PC-9 (cell line): Measurements from ENCODE around the gene KIF5A. TPM values are rescaled to one million over a fixed set of nuclear protein-coding genes. Genes with fewer than 3 reads are reported as not detected.

Experiments
- BruUV-seq: library from RNA; stranded (reverse); fragments of 400-500 nt; replicated peaks from 2 replicates; lab custom pipeline; 2021; lab: Mats Ljungman, UMichigan
- CTCF ChIA-PET: fragments of 300-600 bp; sonication (Branson Sonifier 250); formaldehyde crosslinking; loops from one replicate; lab custom pipeline; 2022; ENCODE audit warnings: antibody characterized with exemption; lab: Charles Lee
- POLR2A ChIA-PET: fragments of 300-600 bp; sonication (Branson Sonifier 250); formaldehyde crosslinking; loops from one replicate; lab custom pipeline; 2022; ENCODE audit warnings: antibody characterized with exemption; ENCODE audit not compliant: unreplicated experiment; lab: Charles Lee
- DNase-seq, 2 experiments: peaks; one replicate each; pipeline versions ENCODE4 v3.0.0 to v3.0.0-alpha.2; 2015 to 2022; ENCODE audit warnings: mixed read lengths in 1 of 2
- H2AFZ ChIP-seq: fragments of 200-600 bp; sonication (generic); 2 replicates; pipeline ENCODE4 v1.8.1; 2017; ENCODE audit warnings: antibody characterized with exemption
- H3F3A ChIP-seq: fragments of 200-600 bp; sonication (generic); 2 replicates; pipeline ENCODE4 v1.8.1; 2017; ENCODE audit warnings: antibody characterized with exemption, mild to moderate bottlenecking, low read depth; ENCODE audit not compliant: insufficient read depth
- H3K27ac ChIP-seq: fragments of 200-600 bp; sonication (generic); 2 replicates; pipeline ENCODE4 v1.6.1; 2016; ENCODE audit warnings: mixed run types
- H3K27me3 ChIP-seq: fragments of 200-600 bp; sonication (generic); 2 replicates; pipeline ENCODE4 v1.6.1; 2016; ENCODE audit warnings: low read depth, mixed run types; ENCODE audit not compliant: insufficient read depth
- H3K36me3 ChIP-seq: fragments of 200-600 bp; sonication (generic); 2 replicates; pipeline ENCODE4 v1.6.1; 2016; ENCODE audit warnings: low read depth, mixed run types
- H3K4me1 ChIP-seq: fragments of 200-600 bp; sonication (generic); replicated peaks from 2 replicates; pipeline ENCODE4 v1.6.1; 2016; ENCODE audit warnings: mixed run types; ENCODE audit not compliant: insufficient read depth
- H3K4me2 ChIP-seq: fragments of 200-600 bp; sonication (generic); 2 replicates; pipeline ENCODE4 v1.6.1; 2017; ENCODE audit warnings: mixed run types
- H3K4me3 ChIP-seq: fragments of 200-600 bp; sonication (generic); 2 replicates; pipeline ENCODE4 v1.6.1; 2016; ENCODE audit warnings: mixed run types
- H3K79me2 ChIP-seq: fragments of 200-600 bp; sonication (generic); 2 replicates; pipeline ENCODE4 v1.6.1; 2017; ENCODE audit warnings: low read depth, mixed run types
- H3K9me2 ChIP-seq: fragments of 200-600 bp; sonication (generic); 2 replicates; pipeline ENCODE4 v1.8.1; 2017; ENCODE audit warnings: mild to moderate bottlenecking; ENCODE audit not compliant: insufficient read depth
- H3K9me3 ChIP-seq: fragments of 200-600 bp; sonication (generic); 2 replicates; pipeline ENCODE4 v1.8.1; 2016; ENCODE audit warnings: low read depth; ENCODE audit not compliant: insufficient read depth
- H4K20me1 ChIP-seq: fragments of 200-600 bp; sonication (generic); 2 replicates; pipeline ENCODE4 v1.8.1; 2017; ENCODE audit not compliant: insufficient read depth
- EZH2 ChIP-seq: fragments of 200-600 bp; sonication (generic); IDR thresholded peaks from 2 replicates; pipeline ENCODE4 v1.8.0; 2017; ENCODE audit warnings: antibody characterized with exemption, low read depth
- intact Hi-C: fragments of 100-400 bp; cut with micrococcal nuclease; formaldehyde crosslinking; loops from one replicate; pipeline ENCODE4 v1.10.0; 2022; ENCODE audit not compliant: unreplicated experiment
- total RNA-seq: library from RNA; stranded (reverse); gene quantifications from 2 replicates; pipeline ENCODE4 v1.2.3, GENCODE V29; 2021
- TF ChIP-seq, protein P1 (sequence below): fragments of 200-600 bp; sonication (generic); conservative IDR thresholded peaks from 2 replicates; pipeline ENCODE4 v1.6.1; 2017; ENCODE audit warnings: mixed run types, antibody characterized with exemption, mild to moderate bottlenecking, moderate library complexity

KIF5A gene
- total RNA-seq, 1 experiment from 2014 or later, result 0.07 TPM

DNA sequence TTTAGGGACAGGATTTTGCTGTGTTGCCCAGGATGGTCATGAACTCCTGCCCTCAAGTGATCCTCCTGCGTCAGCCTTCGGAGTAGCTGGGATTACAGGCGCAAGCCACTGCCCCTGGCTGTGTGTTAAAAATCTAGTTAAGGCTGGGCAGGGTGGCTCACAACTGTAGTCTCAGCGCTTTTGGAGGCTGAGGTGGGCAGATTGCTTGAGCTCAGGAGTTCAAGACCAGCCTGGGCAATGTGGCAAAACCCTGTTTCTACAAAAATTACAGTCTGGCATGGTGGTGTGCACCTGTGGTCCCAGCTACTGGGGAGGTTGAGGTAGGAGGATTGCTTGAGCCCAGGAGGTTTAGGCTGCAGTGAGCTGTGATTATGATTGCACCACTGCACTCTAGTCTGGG, 38.7 kb upstream of the KIF5A start:
- H3F3A ChIP-seq, result peaks cover 62% of the 10 kb centered on the region
- H3K27ac ChIP-seq, result no peak overlapping the region
- H3K9me3 ChIP-seq, result no peaks in the 10 kb centered on the region
- TF ChIP-seq, protein P1, sequence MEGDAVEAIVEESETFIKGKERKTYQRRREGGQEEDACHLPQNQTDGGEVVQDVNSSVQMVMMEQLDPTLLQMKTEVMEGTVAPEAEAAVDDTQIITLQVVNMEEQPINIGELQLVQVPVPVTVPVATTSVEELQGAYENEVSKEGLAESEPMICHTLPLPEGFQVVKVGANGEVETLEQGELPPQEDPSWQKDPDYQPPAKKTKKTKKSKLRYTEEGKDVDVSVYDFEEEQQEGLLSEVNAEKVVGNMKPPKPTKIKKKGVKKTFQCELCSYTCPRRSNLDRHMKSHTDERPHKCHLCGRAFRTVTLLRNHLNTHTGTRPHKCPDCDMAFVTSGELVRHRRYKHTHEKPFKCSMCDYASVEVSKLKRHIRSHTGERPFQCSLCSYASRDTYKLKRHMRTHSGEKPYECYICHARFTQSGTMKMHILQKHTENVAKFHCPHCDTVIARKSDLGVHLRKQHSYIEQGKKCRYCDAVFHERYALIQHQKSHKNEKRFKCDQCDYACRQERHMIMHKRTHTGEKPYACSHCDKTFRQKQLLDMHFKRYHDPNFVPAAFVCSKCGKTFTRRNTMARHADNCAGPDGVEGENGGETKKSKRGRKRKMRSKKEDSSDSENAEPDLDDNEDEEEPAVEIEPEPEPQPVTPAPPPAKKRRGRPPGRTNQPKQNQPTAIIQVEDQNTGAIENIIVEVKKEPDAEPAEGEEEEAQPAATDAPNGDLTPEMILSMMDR, result no peak
- TF ChIP-seq EZH2, result no peak
- no peak overlapping the region for H2AFZ ChIP-seq
- intact Hi-C loops, result no loop called here
- ChIA-PET CTCF (no interaction called here), POLR2A (no interaction called here)
- DNase-seq, result no peak
- H3K4me1 ChIP-seq, result no peaks in the 10 kb centered on the region
- H3K36me3 ChIP-seq, result peaks cover 42% of the 10 kb centered on the region
- no peak overlapping the region for H3K4me3 ChIP-seq
- 0 out of 2 replicates have a peak, but pooled peaks cover under 1% of the 10 kb centered on the region for H3K79me2 ChIP-seq
- BruUV-seq, result no TSS peak
- H3K9me2 ChIP-seq, result no peaks in the 10 kb centered on the region
- peaks cover 71% of the 10 kb centered on the region for H4K20me1 ChIP-seq
- no peaks in the 10 kb centered on the region for H3K27me3 ChIP-seq
- no peak overlapping the region for H3K4me2 ChIP-seq

DNA sequence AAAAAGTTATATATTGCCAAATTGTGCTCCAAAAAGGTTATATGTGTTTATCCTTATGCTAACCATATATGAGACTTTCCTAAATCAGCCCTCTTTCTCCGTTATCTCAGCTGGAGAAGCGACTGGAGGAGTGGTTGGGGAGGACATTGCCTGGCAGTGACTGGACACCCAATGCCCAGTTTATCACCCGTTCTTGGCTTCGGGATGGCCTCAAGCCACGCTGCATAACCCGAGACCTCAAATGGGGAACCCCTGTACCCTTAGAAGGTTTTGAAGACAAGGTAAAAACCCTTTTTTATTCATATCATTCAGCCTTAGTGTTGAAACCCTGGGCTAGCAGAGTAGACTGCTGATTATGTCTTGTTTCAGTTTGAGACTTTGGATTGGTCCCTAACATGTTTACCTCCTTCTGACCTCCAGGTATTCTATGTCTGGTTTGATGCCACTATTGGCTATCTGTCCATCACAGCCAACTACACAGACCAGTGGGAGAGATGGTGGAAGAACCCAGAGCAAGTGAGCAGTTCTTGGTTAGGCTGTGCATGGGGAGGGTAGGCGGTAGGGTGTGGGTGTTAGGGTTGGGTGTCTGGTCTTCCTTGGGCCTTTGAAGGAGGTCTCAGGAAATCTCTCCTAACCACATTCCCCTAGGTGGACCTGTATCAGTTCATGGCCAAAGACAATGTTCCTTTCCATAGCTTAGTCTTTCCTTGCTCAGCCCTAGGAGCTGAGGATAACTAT, 38.1 kb upstream of the KIF5A start:
- Histone ChIP-seq H3K4me3 (no peak overlapping the region), H3K9me2 (no peaks in the 10 kb centered on the region), H3K4me1 (no peaks in the 10 kb centered on the region), H3K36me3 (peaks cover 48% of the 10 kb centered on the region), H4K20me1 (peaks cover 71% of the 10 kb centered on the region), H3K4me2 (no peak overlapping the region), H3F3A (peaks cover 68% of the 10 kb centered on the region), H3K79me2 (0 out of 2 replicates have a peak, but pooled peaks cover 7% of the 10 kb centered on the region), H3K27me3 (no peaks in the 10 kb centered on the region), H3K27ac (no peak overlapping the region), H2AFZ (no peak overlapping the region), H3K9me3 (no peaks in the 10 kb centered on the region)
- intact Hi-C loops, result no loop called here
- TF ChIP-seq, protein P1, result no peak
- DNase-seq, result no peak
- CTCF ChIA-PET, result no interaction called here
- BruUV-seq, result no TSS peak
- POLR2A ChIA-PET, result no interaction called here

DNA sequence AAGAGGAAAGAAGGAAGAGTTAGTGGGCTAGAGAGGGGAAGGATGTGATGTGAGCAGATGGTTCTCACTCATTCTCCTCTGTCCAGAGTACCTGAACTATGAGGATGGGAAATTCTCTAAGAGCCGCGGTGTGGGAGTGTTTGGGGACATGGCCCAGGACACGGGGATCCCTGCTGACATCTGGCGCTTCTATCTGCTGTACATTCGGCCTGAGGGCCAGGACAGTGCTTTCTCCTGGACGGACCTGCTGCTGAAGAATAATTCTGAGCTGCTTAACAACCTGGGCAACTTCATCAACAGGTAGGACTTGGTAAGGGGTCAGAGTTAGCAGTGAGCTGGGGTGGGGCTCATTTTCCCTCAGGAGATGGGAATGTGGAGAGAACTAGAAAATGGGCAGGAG, 37.2 kb upstream of the KIF5A start:
- Histone ChIP-seq H3K4me2 (no peak overlapping the region), H3K9me2 (no peaks in the 10 kb centered on the region), H3K36me3 (peaks cover 57% of the 10 kb centered on the region), H3F3A (peaks cover 77% of the 10 kb centered on the region), H3K79me2 (peaks cover 14% of the 10 kb centered on the region; the same call in 1 of the 2 replicates), H3K4me3 (no peak overlapping the region), H3K27ac (no peak overlapping the region), H4K20me1 (peaks cover 80% of the 10 kb centered on the region), H3K27me3 (no peaks in the 10 kb centered on the region), H3K4me1 (no peaks in the 10 kb centered on the region), H2AFZ (no peak overlapping the region), H3K9me3 (no peaks in the 10 kb centered on the region)
- no peak for DNase-seq
- CTCF ChIA-PET, result no interaction called here
- POLR2A ChIA-PET, result interaction anchor here (0.5 kb wide), 1 partner anchor 59 kb away, joined by 3 read pairs; no protein-coding TSS in a partner anchor
- BruUV-seq, result no TSS peak
- intact Hi-C loops, result no loop called here
- TF ChIP-seq, protein P1, result no peak
- TF ChIP-seq EZH2, result no peak
